Hepatocyte (in vitro differentiated cells): ENCODE measurements around the gene HYCC1. TPM values are rescaled to one million over a fixed set of nuclear protein-coding genes. Genes with fewer than 3 reads are reported as not detected.

Experiments used
- DNase-seq: peaks from one replicate; pipeline ENCODE4 v3.0.0-alpha.2; 2016; ENCODE audit warnings: low spot score
- H2AFZ ChIP-seq: fragments of 200-600 bp; sonication (generic); 2 replicates; pipeline ENCODE4 v1.6.0; 2016; ENCODE audit warnings: antibody characterized with exemption, mild to moderate bottlenecking
- H3K27ac ChIP-seq: fragments of 200-600 bp; sonication (generic); 2 replicates; pipeline ENCODE4 v1.5.1; 2016; ENCODE audit warnings: mild to moderate bottlenecking
- H3K27me3 ChIP-seq: fragments of 200-600 bp; sonication (generic); 2 replicates; pipeline ENCODE4 v1.6.1; 2016
- H3K36me3 ChIP-seq: fragments of 200-600 bp; sonication (generic); replicated peaks from 2 replicates; pipeline ENCODE4 v1.5.1; 2016; ENCODE audit warnings: low read depth; ENCODE audit not compliant: insufficient read depth
- H3K4me1 ChIP-seq: fragments of 200-600 bp; sonication (generic); 2 replicates; pipeline ENCODE4 v1.5.1; 2016; ENCODE audit warnings: mild to moderate bottlenecking, moderate library complexity; ENCODE audit not compliant: insufficient read depth
- H3K4me2 ChIP-seq: fragments of 200-600 bp; sonication (generic); 2 replicates; pipeline ENCODE4 v1.6.0; 2016
- H3K4me3 ChIP-seq: fragments of 200-600 bp; sonication (generic); 2 replicates; pipeline ENCODE4 v1.5.1; 2016; ENCODE audit warnings: mild to moderate bottlenecking
- H3K79me2 ChIP-seq: fragments of 200-600 bp; sonication (generic); 2 replicates; pipeline ENCODE4 v1.6.0; 2017; ENCODE audit warnings: mild to moderate bottlenecking
- H3K9me2 ChIP-seq: fragments of 200-600 bp; sonication (generic); replicated peaks from 2 replicates; pipeline ENCODE4 v1.6.0; 2017; ENCODE audit warnings: mild to moderate bottlenecking; ENCODE audit not compliant: insufficient read depth
- H3K9me3 ChIP-seq: fragments of 200-600 bp; sonication (generic); 2 replicates; pipeline ENCODE4 v1.5.1; 2016; ENCODE audit warnings: low read depth, mild to moderate bottlenecking
- H4K20me1 ChIP-seq: fragments of 200-600 bp; sonication (generic); 2 replicates; pipeline ENCODE4 v1.6.0; 2016; ENCODE audit warnings: mild to moderate bottlenecking; ENCODE audit not compliant: insufficient read depth, poor library complexity, severe bottlenecking
- EZH2 ChIP-seq: fragments of 200-600 bp; sonication (generic); IDR thresholded peaks from 2 replicates; pipeline ENCODE4 v1.6.1; 2016; ENCODE audit warnings: antibody characterized with exemption, mild to moderate bottlenecking, borderline replicate concordance
- EZH2phosphoT487 ChIP-seq: fragments of 200-600 bp; sonication (generic); IDR thresholded peaks from one replicate; pipeline ENCODE4 v1.6.1; 2018; ENCODE audit warnings: antibody characterized with exemption, mild to moderate bottlenecking, low read depth, moderate library complexity; ENCODE audit not compliant: unreplicated experiment, severe bottlenecking
- WGBS: methylation state at CpG from one replicate; pipeline ENCODE4 v1.1.6; 2016; ENCODE audit warnings: low lambda C conversion rate; ENCODE audit errors: missing lambda C conversion rate; 5-methylcytosine and 5-hydroxymethylcytosine counted together
- polyA plus RNA-seq: library from polyadenylated mRNA; unstranded; fragments of >200 nt; fragmentation: Nextera tagmentation; extraction: Ambion mirVana; gene quantifications from 2 replicates; pipeline ENCODE4 v1.2.1, GENCODE V29; 2016
- total RNA-seq: library from RNA; depleted of rRNA; stranded (reverse); fragments of >200 nt; gene quantifications from 2 replicates; pipeline ENCODE4 v1.2.3, GENCODE V29; 2014
- TF ChIP-seq, protein P1 (sequence below): fragments of 200-600 bp; sonication (generic); IDR thresholded peaks from 2 replicates; pipeline ENCODE4 v1.5.1; 2016; ENCODE audit warnings: antibody characterized with exemption, mild to moderate bottlenecking; ENCODE audit not compliant: poor library complexity

The HYCC1 gene
- total and polyA plus RNA-seq, 2 experiments from 2014 or later, result 16.1 to 58.1 TPM

DNA sequence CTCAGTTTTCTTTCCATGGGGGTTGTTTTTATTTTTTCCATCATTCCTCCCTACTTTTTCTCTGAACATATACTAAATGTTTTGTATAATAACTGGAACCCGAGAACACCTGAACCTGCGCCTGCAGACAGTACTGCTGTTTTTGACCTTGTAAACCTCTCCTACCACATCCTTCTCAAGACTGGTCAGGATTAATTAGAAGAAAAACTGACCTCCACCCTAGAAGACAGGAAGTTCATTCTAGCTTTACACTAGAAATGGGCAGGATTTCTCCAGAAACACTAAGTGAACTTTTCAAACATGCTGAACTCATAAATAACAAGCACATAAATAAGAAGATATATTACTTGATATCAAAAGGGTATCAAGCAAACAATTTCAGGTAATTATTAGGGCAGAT, 751 bp upstream of the HYCC1 start:
- H2AFZ ChIP-seq, result no peak overlapping the region
- H3K27ac ChIP-seq, result no peak overlapping the region
- TF ChIP-seq, protein P1, sequence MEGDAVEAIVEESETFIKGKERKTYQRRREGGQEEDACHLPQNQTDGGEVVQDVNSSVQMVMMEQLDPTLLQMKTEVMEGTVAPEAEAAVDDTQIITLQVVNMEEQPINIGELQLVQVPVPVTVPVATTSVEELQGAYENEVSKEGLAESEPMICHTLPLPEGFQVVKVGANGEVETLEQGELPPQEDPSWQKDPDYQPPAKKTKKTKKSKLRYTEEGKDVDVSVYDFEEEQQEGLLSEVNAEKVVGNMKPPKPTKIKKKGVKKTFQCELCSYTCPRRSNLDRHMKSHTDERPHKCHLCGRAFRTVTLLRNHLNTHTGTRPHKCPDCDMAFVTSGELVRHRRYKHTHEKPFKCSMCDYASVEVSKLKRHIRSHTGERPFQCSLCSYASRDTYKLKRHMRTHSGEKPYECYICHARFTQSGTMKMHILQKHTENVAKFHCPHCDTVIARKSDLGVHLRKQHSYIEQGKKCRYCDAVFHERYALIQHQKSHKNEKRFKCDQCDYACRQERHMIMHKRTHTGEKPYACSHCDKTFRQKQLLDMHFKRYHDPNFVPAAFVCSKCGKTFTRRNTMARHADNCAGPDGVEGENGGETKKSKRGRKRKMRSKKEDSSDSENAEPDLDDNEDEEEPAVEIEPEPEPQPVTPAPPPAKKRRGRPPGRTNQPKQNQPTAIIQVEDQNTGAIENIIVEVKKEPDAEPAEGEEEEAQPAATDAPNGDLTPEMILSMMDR, result no peak
- no peak for TF ChIP-seq EZH2
- TF ChIP-seq EZH2phosphoT487, result no peak
- H4K20me1 ChIP-seq, result no peaks in the 10 kb centered on the region
- H3K4me3 ChIP-seq, result no peak overlapping the region
- H3K4me2 ChIP-seq, result peak overlapping the region; percentile 32
- no peak for DNase-seq
- no peaks in the 10 kb centered on the region for H3K9me2 ChIP-seq
- no peaks in the 10 kb centered on the region for H3K27me3 ChIP-seq
- H3K9me3 ChIP-seq, result no peaks in the 10 kb centered on the region
- no peaks in the 10 kb centered on the region for H3K36me3 ChIP-seq
- peaks cover 14% of the 10 kb centered on the region for H3K4me1 ChIP-seq
- 88% methylated on average over 2 of the region's 2 CpGs for WGBS
- peaks cover 30% of the 10 kb centered on the region for H3K79me2 ChIP-seq

DNA sequence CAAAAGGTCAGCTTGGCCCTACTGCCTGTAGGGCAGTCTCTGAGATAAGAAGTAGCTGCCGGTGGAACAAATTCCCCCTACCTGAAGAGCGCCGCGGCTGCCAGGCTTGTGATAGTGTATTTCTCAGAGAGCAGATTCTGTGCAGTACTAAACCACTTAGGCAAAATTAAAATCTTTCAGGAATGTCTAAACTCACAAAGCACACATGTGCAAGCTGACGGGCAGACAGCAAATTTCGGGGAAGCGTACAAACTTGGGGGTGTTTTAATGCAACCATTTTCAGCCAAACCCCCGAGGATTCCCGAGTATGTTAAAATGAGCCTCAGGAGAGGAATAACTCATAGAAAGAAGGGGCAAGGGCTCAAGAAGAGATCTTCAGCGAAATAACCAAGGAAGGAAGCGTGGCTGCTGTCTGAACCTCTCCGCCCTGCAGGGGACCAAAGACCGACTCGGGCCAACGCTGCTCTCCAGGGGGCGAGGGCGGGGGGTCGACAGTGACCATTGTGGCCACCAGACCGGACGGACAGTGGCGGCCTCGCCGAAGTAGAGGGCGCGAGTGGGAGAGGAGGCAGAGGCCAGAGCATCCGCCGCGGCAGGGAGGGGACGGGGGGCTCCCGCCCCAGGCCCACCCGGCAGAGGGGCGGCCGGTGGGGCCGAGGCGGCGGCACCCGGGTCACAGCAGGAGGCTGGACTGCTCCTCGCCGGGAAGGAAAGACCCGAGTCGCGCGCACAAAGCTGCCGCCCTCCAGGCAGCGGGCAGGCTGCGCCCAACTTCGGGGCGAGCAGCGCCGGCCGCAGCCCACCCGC, 819 bp downstream of the HYCC1 start:
- DNase-seq, result peak; percentile 45
- H2AFZ ChIP-seq, result peak overlapping the region; percentile 61
- H4K20me1 ChIP-seq, result no peaks in the 10 kb centered on the region
- peak overlapping the region; percentile 25 for H3K4me3 ChIP-seq
- TF ChIP-seq EZH2 (no peak), EZH2phosphoT487 (no peak)
- TF ChIP-seq, protein P1, result peak; percentile 2
- peaks cover 14% of the 10 kb centered on the region for H3K4me1 ChIP-seq
- no peaks in the 10 kb centered on the region for H3K27me3 ChIP-seq
- no peaks in the 10 kb centered on the region for H3K9me3 ChIP-seq
- H3K9me2 ChIP-seq, result no peaks in the 10 kb centered on the region
- under 1% methylated on average over 17 of the region's 52 CpGs for WGBS
- peaks cover 46% of the 10 kb centered on the region for H3K79me2 ChIP-seq
- peak overlapping the region; percentile 9 for H3K27ac ChIP-seq
- H3K36me3 ChIP-seq, result no peaks in the 10 kb centered on the region
- H3K4me2 ChIP-seq, result peak overlapping the region; percentile 88

DNA sequence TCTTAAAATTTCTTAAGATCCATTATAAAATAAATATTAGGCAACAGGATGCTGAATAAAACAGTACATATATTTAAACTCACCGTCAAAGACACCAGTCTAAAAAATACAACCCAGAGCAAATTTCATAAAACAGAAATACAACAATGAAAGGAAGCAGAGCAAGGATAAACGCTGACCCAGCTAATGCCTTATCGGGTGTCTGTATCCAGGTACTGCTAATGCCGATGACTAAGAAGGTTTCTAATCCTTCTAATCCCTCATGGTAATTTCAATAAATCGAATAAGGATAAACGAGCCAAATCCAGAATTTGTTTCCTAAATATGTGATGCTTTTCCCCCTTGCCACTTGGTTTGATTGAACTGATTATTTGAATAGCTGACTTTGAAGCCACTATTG, 1.7 kb downstream of the HYCC1 start:
- peaks cover 4% of the 10 kb centered on the region for H4K20me1 ChIP-seq
- no peak overlapping the region for H3K4me3 ChIP-seq
- H3K27ac ChIP-seq, result no peak overlapping the region
- TF ChIP-seq EZH2phosphoT487, result no peak
- TF ChIP-seq, protein P1, result no peak
- no peak for TF ChIP-seq EZH2
- no peaks in the 10 kb centered on the region for H3K9me2 ChIP-seq
- no peak for DNase-seq
- H2AFZ ChIP-seq, result no peak overlapping the region
- H3K36me3 ChIP-seq, result no peaks in the 10 kb centered on the region
- H3K79me2 ChIP-seq, result peaks cover 55% of the 10 kb centered on the region
- H3K4me2 ChIP-seq, result peak overlapping the region; percentile 88
- no peaks in the 10 kb centered on the region for H3K9me3 ChIP-seq
- 30% methylated on average over 6 of the region's 6 CpGs for WGBS
- peaks cover 14% of the 10 kb centered on the region for H3K4me1 ChIP-seq
- no peaks in the 10 kb centered on the region for H3K27me3 ChIP-seq
